Measurements from ENCODE around the gene DUSP7. TPM values are rescaled to one million over a fixed set of nuclear protein-coding genes. Genes with fewer than 3 reads are reported as not detected.

DUSP7 gene
- total RNA-seq, 4 donors from 2014 or later, result 54.6 to 96.3 (median 79.2) TPM

GRCh38 chr3:52019352-52020080, 36.9 kb downstream of the DUSP7 start:
- no peak overlapping the region for H3K4me3 ChIP-seq (ENCODE audit: low read depth, poor library complexity, severe bottlenecking)
- DNase-seq (ENCODE audit: low spot score in 2 of 2), result no peak
- 78 to 81% methylated on average over 17 of the region's 17 CpGs for WGBS, 2 donors
- TF ChIP-seq, protein P1, sequence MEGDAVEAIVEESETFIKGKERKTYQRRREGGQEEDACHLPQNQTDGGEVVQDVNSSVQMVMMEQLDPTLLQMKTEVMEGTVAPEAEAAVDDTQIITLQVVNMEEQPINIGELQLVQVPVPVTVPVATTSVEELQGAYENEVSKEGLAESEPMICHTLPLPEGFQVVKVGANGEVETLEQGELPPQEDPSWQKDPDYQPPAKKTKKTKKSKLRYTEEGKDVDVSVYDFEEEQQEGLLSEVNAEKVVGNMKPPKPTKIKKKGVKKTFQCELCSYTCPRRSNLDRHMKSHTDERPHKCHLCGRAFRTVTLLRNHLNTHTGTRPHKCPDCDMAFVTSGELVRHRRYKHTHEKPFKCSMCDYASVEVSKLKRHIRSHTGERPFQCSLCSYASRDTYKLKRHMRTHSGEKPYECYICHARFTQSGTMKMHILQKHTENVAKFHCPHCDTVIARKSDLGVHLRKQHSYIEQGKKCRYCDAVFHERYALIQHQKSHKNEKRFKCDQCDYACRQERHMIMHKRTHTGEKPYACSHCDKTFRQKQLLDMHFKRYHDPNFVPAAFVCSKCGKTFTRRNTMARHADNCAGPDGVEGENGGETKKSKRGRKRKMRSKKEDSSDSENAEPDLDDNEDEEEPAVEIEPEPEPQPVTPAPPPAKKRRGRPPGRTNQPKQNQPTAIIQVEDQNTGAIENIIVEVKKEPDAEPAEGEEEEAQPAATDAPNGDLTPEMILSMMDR (IDR thresholded peaks at IDR 0.05), result no peak
- TF ChIP-seq POLR2A (IDR thresholded peaks at IDR 0.05), result no peak
- intact Hi-C loops (cut with DNase I; ENCODE audit: low total_unique reads), result no loop called here

- TF ChIP-seq, protein P1 (IDR thresholded peaks at IDR 0.05), result no peak
- TF ChIP-seq POLR2A (IDR thresholded peaks at IDR 0.05), result no peak
- intact Hi-C loops (cut with DNase I; ENCODE audit: low total_unique reads), result no loop called here
- WGBS, 2 donors, result 90 to 91% methylated on average over 21 of the region's 21 CpGs
- H3K4me3 ChIP-seq (ENCODE audit: low read depth, poor library complexity, severe bottlenecking), result no peak overlapping the region
- no peak for DNase-seq (ENCODE audit: low spot score in 2 of 2)
Measured at GRCh38 chr3:52018319-52019000, 37.9 kb downstream of the DUSP7 start.

- intact Hi-C loops (cut with DNase I; ENCODE audit: low total_unique reads), result no loop called here
- DNase-seq (ENCODE audit: low spot score in 2 of 2), result no peak
- WGBS, 2 donors, result 83 to 89% methylated on average over 10 to 11 of the region's 11 CpGs
- TF ChIP-seq POLR2A (IDR thresholded peaks at IDR 0.05), result no peak
- TF ChIP-seq, protein P1 (IDR thresholded peaks at IDR 0.05), result no peak
- no peak overlapping the region for H3K4me3 ChIP-seq (ENCODE audit: low read depth, poor library complexity, severe bottlenecking)
Measured at GRCh38 chr3:52017586-52017985, 38.8 kb downstream of the DUSP7 start.

GRCh38 chr3:52015438-52016228, 40.7 kb downstream of the DUSP7 start:
- intact Hi-C loops (cut with DNase I; ENCODE audit: low total_unique reads), result no loop called here
- 83 to 92% methylated on average over 12 to 13 of the region's 13 CpGs for WGBS, 2 donors
- TF ChIP-seq, protein P1 (IDR thresholded peaks at IDR 0.05), result no peak
- TF ChIP-seq POLR2A (IDR thresholded peaks at IDR 0.05), result no peak
- DNase-seq (ENCODE audit: low spot score in 2 of 2), result no peak
- no peak overlapping the region for H3K4me3 ChIP-seq (ENCODE audit: low read depth, poor library complexity, severe bottlenecking)

DNA sequence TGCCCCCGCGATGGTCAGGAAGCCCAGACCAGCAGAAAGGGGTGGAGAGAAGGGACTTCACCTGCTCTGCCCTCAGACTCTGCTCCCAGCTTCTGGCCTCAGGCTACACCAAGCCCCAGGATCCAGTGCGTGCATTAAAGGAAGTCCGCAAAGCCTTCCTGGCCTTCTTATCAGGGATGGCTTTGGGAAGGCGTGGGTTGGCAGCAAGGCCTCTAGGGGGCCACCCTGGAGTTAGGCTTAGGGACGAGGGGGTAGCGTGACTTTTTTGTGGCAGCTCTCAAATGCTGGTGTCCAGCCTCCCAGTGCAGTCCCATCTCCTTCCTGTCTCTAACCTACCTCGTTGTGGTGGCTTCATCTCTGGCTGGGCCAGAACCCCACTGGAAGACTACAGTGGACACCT, 41.8 kb downstream of the DUSP7 start:
- no peak overlapping the region for H3K4me3 ChIP-seq (ENCODE audit: low read depth, poor library complexity, severe bottlenecking)
- no peak for TF ChIP-seq POLR2A (IDR thresholded peaks at IDR 0.05)
- TF ChIP-seq, protein P1 (IDR thresholded peaks at IDR 0.05), result no peak
- intact Hi-C loops (cut with DNase I; ENCODE audit: low total_unique reads), result no loop called here
- no peak for DNase-seq (ENCODE audit: low spot score in 2 of 2)
- WGBS, 2 donors, result 77 to 86% methylated on average over 8 of the region's 8 CpGs

Measured in lower leg skin (tissue), 4 donors.